NT2/D1 (cell line): ENCODE measurements around the gene IL11.
A peak's percentile ranks its signal among the peaks of the same experiment; 100 is the strongest.

Source experiments
- DNase-seq: peaks from one replicate; pipeline ENCODE4 v3.0.0-alpha.2; 2011; ENCODE audit warnings: low read depth, low spot score
- H3K27me3 ChIP-seq: 2 replicates; pipeline ENCODE4 v1.6.0; 2011; ENCODE audit warnings: mild to moderate bottlenecking; ENCODE audit not compliant: insufficient read length, insufficient read depth
- H3K36me3 ChIP-seq: 2 replicates; pipeline ENCODE4 v1.6.1; 2011; ENCODE audit warnings: mild to moderate bottlenecking, low read length, mixed read lengths; ENCODE audit not compliant: insufficient read depth, insufficient read length
- H3K4me1 ChIP-seq: 2 replicates; pipeline ENCODE4 v1.5.1; 2011; ENCODE audit not compliant: insufficient read depth, insufficient read length
- H3K4me3 ChIP-seq: 2 replicates; pipeline ENCODE4 v1.5.1; 2011; ENCODE audit warnings: low read depth; ENCODE audit not compliant: insufficient read length
- H3K9ac ChIP-seq: 2 replicates; pipeline ENCODE4 v1.6.0; 2011; ENCODE audit warnings: low read depth; ENCODE audit not compliant: insufficient read length
- H3K9me3 ChIP-seq: 2 replicates; pipeline ENCODE4 v1.5.1; 2011; ENCODE audit warnings: mild to moderate bottlenecking, low read length; ENCODE audit not compliant: insufficient read depth
- SUZ12 ChIP-seq: IDR thresholded peaks from 2 replicates; pipeline ENCODE4 v1.6.1; 2011; ENCODE audit not compliant: insufficient read length, insufficient read depth; ENCODE audit errors: extremely low read depth
- YY1 ChIP-seq: IDR thresholded peaks from 2 replicates; pipeline ENCODE4 v1.6.1; 2011; ENCODE audit not compliant: insufficient read length, insufficient read depth
- ZNF274 ChIP-seq: IDR thresholded peaks from 2 replicates; pipeline ENCODE4 v1.6.1; 2011; ENCODE audit warnings: mild to moderate bottlenecking, low read depth, low read length

The IL11 gene

DNA sequence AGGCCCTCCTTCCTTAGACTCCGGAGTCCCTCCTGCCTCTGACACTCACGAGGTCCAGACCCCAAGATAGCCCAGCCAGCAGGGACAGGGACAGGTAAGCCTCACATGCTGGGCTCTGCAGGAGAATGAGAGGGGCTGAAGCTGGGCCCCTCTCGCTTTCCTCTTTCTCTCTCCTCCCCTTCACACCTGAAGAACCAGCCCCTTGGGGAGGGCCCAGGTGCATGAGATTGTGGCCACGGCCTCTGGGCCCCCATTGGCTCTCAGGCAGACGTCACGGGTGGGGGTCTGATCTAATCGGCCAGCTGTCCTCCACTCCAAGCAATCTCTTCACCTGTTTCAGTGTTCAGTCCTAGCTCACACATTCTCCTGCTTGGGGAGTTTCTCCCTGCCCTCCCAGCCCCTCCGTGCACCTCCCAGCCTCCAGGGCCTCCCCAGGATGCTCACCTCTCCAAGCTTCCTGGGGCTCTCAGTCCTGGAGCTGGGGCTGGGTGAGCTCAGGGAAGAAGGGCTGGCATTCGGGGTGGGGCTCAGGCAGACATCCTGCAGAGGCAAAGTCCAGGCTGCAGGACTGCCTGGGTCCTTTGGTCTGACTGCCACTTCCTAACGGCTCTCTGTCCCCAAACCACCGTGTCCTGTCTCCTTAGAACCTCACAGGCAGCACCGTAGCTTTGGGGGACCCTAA, 47.9 kb downstream of the IL11 start:
- no peak for DNase-seq
- Histone ChIP-seq H3K9ac (no peak overlapping the region), H3K9me3 (no peaks in the 10 kb centered on the region), H3K4me3 (no peak overlapping the region), H3K27me3 (peaks cover 5% of the 10 kb centered on the region), H3K36me3 (no peaks in the 10 kb centered on the region), H3K4me1 (peaks cover 4% of the 10 kb centered on the region)
- TF ChIP-seq YY1: no peak
- TF ChIP-seq SUZ12: no peak
- TF ChIP-seq ZNF274: no peak

GRCh38 chr19:55321466-55322137, 48.7 kb downstream of the IL11 start:
- Histone ChIP-seq H3K4me3 (no peak overlapping the region), H3K9me3 (no peaks in the 10 kb centered on the region), H3K4me1 (peaks cover 4% of the 10 kb centered on the region), H3K27me3 (peaks cover 5% of the 10 kb centered on the region), H3K9ac (peak overlapping the region; percentile 26), H3K36me3 (no peaks in the 10 kb centered on the region)
- no peak for TF ChIP-seq YY1
- no peak for TF ChIP-seq SUZ12
- no peak for TF ChIP-seq ZNF274
- DNase-seq: no peak

GRCh38 chr19:55320844-55321419, 49.3 kb downstream of the IL11 start:
- Histone ChIP-seq H3K9ac (peak overlapping the region; percentile 26), H3K4me3 (no peak overlapping the region), H3K9me3 (no peaks in the 10 kb centered on the region), H3K36me3 (no peaks in the 10 kb centered on the region), H3K4me1 (peaks cover 4% of the 10 kb centered on the region), H3K27me3 (peaks cover 5% of the 10 kb centered on the region)
- TF ChIP-seq ZNF274 (no peak), YY1 (no peak), SUZ12 (no peak)
- no peak for DNase-seq

GRCh38 chr19:55319785-55320184, 50.5 kb downstream of the IL11 start:
- H3K9me3 ChIP-seq: no peaks in the 10 kb centered on the region
- DNase-seq: no peak
- H3K4me1 ChIP-seq: peaks cover 2% of the 10 kb centered on the region
- no peak overlapping the region for H3K4me3 ChIP-seq
- H3K27me3 ChIP-seq: peaks cover 5% of the 10 kb centered on the region
- no peaks in the 10 kb centered on the region for H3K36me3 ChIP-seq
- TF ChIP-seq ZNF274 (no peak), SUZ12 (no peak), YY1 (no peak)
- peak overlapping the region; percentile 50 for H3K9ac ChIP-seq

DNA sequence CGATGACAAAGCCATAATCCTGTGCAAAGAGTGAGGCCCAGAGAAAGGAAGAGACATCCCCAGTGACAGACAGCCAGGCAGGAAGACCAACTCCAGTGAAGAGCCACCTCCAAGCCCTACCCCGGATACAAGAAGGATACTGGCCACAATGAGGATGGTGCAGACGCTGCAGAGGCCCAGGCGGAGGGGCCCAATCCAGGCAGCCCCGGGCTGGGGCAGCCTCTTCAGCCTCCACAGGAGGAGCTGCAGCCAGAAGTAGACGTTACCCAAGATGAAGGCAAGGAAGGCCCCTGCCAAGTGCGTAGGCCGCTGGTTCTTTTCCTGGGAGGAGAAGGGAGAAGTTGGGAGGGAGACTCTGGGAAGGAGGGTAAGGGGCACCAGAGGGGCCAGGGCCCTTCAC, 53.6 kb downstream of the IL11 start:
- H3K36me3 ChIP-seq: peaks cover 4% of the 10 kb centered on the region
- no peak for DNase-seq
- H3K4me1 ChIP-seq: peaks cover 8% of the 10 kb centered on the region
- H3K9ac ChIP-seq: no peak overlapping the region
- peaks cover 5% of the 10 kb centered on the region for H3K27me3 ChIP-seq
- no peak for TF ChIP-seq SUZ12
- H3K9me3 ChIP-seq: no peaks in the 10 kb centered on the region
- no peak overlapping the region for H3K4me3 ChIP-seq

DNA sequence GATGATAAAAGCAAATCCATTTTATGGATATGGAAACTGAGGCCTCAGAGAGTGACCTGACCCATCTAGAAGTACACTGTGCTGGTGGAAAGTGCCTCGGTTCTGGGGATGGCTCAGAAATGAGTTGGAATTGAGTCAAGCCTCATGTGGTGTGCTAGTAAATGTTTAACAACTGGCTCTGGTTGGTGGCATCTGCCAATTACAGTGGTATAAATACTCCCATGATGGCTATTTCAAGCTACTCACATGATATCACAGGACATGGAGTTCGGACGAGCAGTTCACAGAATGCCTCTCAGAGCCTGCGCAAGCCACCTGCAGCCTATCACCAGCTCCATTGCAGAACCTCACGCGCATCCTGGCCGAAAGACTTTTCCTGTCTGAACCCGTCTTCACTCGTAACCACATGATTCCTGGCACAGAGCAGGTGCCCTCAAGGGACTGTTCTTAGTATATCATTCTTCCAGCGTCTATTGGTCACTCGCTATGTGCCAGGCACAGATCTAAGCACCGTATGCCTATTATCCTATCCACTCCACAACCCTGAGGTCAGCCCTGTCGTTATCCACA, 54.2 kb downstream of the IL11 start:
- H3K4me1 ChIP-seq: peaks cover 8% of the 10 kb centered on the region
- peaks cover under 1% of the 10 kb centered on the region for H3K27me3 ChIP-seq
- no peak overlapping the region for H3K4me3 ChIP-seq
- TF ChIP-seq SUZ12: no peak
- no peak for TF ChIP-seq ZNF274
- no peak for TF ChIP-seq YY1
- DNase-seq: no peak
- no peaks in the 10 kb centered on the region for H3K9me3 ChIP-seq
- H3K36me3 ChIP-seq: peaks cover 4% of the 10 kb centered on the region
- H3K9ac ChIP-seq: no peak overlapping the region

DNA sequence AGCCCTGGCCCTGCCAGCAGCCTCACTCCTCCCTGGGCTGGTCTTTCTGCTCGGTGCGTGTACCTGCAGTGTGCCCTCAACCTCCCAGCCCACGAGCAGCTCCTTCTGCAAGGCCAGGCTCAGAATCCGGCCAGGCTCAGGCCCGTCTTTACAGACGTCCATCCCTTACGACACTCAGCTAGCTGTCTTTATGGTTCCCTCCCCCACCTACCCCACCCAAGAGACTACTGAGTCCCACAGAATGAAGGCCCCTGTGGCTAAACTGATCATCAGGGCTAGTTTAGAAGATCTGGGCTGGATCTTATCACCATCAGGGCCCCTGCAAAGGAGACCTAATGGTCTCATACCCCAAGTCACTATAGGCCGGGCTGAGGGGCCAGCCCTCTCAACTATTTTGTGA, 55.9 kb downstream of the IL11 start:
- Histone ChIP-seq H3K9me3 (no peaks in the 10 kb centered on the region), H3K9ac (no peak overlapping the region), H3K4me1 (peaks cover 8% of the 10 kb centered on the region), H3K36me3 (peaks cover 15% of the 10 kb centered on the region), H3K27me3 (no peaks in the 10 kb centered on the region), H3K4me3 (no peak overlapping the region)
- no peak for DNase-seq
- TF ChIP-seq SUZ12 (no peak), ZNF274 (no peak), YY1 (no peak)
